EL (cell line): Measurements from ENCODE around the gene VAV1.
"Not testable (repeated sequence)": the region's sequence is repeated elsewhere in the genome, so short reads cannot be mapped to it uniquely, and the experiment has no call there.

Experiments used
- DNase-seq: peaks from one replicate; pipeline ENCODE4 v3.0.0-alpha.2; 2016

Gene VAV1

DNA sequence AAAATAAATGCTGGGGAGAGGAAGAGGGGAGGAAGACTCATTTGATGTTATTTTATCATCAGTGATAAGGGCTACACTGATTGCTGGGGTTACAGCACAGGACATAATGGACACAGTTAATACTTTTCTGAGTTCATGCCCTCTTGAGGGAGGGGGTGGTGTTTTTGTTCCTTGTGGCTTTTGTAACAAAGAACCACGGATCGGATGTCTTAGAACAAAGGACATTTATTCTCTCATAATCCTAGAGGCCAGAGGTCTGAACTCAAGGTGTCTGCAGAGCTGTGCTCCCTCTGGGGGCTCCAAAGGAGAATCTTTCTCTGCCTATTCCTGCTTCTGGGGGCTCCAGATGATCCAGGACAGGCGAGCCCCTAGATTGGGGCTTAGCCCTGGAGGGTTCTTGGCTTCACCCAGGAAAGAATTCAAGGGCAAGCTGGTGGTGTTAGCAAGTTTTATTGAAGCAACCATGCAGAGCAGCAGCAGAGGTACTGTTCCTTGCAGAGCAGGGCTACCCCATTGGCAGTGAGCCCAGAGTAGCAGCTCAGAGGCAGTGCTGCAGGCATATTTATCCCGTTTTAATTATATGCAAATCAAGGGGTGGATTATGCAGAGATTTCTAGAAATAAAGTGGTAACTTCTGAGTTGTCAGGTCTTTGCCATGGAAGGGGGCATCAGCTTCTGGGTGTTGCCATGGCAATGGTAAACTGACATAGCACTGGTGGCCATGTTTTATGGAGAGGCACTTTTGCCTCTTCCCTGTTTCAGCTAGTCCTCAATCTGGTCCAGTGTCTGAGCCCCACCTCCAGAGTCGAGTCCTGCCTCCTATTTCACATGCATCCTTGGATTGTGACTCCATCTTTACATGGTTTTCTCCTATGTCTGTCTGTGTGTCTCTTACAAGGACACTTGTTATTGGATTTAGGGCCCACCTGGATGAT is 18.0 kb downstream of the VAV1 start:
- DNase-seq, result no peak

DNA sequence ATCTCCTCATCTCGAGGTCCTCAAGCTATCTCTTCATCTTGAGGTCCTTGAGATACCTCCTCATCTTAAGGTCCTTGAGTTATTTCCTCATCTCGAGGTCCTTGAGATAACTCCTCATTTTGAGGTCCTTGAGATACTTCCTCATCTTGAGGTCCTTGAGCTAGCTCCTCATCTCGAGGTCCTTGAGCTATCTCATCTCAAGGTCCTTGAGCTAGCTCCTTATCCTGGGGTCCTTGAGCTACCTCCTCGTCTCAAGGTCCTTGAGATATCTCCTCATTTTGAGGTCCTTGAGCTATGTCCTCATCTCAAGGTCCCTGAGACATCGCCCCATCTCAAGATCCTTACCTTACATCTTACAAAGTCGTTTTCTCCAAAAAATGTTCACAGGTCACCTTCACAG is 18.7 kb downstream of the VAV1 start:
- DNase-seq, result no peak

DNA sequence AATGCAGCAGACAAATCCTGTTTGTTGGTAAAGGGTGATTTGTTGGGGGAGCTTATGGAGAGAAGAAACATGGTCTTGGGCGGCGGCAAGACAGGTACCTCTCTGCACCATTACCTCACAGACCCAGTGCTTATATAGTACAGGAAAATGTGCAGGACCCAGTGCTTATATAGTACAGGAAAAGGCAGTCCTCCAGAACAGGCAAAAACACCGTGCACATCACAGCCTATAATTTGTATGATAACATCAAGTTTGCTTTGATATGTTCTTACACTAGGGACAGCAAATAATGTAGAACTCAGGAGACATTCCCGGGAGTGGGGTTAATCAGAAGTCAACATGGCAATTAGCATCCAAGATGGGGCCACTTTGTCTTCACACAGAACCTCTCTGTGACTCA is 20.9 kb downstream of the VAV1 start:
- DNase-seq, result no peak

DNA sequence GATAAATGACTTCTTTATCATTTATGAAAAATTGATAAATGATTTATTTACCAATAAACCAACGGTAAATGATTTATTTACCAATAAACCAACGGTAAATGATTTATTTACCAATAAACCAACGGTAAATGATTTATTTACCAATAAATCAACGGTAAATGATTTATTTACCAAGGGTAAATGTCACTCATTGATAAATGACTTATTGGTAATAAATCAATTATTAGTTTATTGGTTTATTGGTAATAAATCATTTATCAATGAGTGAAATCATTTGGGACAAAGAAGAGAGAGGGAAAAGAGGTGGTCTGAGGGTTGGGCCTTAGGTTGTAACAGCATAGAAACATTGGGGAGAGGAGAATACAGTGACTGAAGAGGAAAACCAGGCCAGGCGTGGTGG is 21.5 kb downstream of the VAV1 start:
- no peak for DNase-seq

DNA sequence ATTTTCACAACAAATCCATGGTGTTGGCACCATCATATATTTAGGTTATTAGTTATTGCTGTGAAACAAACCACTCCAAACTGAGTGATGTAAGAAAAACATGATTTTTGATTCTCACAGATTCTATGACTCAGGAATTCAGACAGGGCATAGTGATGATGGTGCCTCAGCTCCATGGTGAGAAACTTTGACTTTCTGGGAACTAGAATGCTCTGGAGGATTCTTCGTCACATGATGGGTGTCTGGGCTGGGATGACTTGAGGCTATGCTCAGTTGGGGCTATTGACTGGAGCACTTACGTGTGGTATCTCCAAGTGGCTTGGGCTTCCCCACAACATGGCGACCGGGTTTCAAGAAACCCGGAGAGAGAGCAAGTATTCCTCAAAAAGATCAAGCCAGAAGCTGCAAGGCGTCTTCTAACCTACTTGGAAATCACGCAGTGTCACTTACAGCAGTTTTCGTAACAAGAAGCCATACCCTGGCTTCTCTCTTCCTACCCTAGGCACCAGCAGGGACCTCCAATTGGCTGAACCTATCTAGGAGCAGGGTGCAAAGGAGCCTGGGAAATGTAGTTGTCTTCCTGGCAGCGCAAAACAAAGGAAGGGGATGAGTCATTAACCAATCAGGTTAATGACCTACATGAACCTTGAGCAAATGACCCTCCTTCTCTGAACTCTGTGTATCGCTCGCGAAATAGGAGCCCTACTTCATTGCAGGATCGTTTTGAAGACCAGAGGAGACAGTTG is 22.4 kb downstream of the VAV1 start:
- no peak for DNase-seq

DNA sequence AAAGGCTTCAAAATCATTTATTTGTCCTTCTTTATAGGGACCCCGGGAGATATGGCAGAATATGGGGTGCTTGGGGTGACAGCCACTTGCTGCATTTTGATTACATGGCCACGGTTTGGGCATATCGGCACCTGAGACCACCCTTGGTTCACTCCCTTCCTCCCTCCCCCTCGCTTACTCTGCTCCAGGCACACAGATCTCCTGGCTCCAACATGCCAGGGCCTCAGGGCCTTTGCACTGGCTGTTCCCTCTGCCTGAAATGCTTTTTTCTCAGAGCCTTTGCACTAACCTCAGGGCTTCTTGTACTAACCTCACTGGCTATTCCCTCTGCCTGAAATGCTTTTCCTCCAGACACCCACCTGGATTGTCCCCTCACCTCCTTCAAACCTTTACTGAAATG is 23.8 kb downstream of the VAV1 start:
- no peak for DNase-seq

DNA sequence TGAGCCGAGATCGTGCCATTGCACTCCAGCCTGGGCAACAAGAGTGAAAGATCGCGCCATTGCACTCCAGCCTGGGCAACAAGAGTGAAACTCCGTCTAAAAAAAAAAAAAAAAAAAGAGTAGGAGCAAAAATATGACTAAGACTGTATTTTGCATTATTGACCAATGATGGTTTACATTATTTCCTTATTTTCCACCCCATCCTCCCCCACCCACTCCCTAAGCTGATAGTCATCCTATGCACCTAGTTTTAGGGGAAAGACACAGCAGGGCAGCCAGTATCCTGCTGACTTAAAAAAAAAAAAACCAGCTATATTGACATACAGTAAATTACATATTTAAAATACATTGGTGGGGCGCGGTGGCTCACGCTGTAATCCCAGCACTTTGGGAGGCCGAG is 25.1 kb downstream of the VAV1 start:
- no peak for DNase-seq

DNA sequence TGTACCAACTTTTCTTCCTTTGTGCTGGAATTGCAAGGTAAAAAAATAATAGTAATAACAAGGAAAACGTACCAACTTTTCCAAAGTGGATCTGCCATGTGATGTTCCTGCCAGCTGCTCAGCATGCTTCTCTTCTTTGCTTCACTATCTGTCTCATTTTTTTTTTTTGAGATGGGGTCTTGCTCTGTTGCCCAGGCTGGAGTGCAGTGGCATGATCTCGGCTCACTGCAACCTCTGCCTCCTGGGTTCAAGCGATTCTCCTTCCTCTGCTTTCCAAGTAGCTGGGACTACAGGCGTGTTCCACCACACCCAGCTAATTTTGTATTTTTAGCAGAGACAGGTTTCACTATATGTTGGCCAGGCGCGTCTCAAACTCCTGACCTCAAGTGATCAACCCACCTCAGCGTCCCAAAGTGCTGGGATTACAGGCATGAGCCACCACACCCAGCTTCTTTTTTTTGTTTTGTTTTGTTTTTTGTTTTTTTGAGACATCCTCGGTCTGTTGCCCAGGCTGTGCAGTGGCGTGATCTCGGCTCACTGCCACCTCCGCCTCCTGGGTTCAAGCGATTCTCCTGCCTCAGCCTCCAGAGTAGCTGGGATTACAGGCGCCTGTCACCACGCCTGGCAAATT is 27.8 kb downstream of the VAV1 start:
- not testable (repeated sequence) for DNase-seq

DNA sequence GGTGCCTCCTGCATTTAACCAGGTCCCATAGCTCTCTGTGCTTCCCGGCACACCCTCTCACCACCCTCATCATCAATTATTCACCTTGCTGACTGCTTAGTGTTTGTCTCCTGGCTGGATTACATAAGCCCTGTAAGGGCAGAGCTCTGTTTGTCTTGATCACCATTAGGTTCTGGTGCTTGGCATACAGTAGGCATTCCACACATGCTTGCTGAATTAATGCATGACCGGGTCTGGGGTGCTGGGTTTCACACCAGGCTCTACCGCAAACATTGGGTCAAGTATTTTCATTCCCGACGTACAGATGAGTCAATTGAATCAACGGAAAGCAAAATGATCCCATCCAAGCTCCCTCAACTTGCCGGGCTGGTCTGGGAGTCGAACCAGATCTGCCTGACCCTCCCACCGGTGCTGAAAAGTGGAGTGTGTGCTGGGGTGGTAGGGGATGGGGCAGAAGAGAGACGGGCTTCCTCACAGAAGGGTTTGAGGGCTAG is 28.5 kb downstream of the VAV1 start:
- DNase-seq, result peak; percentile 58

DNA sequence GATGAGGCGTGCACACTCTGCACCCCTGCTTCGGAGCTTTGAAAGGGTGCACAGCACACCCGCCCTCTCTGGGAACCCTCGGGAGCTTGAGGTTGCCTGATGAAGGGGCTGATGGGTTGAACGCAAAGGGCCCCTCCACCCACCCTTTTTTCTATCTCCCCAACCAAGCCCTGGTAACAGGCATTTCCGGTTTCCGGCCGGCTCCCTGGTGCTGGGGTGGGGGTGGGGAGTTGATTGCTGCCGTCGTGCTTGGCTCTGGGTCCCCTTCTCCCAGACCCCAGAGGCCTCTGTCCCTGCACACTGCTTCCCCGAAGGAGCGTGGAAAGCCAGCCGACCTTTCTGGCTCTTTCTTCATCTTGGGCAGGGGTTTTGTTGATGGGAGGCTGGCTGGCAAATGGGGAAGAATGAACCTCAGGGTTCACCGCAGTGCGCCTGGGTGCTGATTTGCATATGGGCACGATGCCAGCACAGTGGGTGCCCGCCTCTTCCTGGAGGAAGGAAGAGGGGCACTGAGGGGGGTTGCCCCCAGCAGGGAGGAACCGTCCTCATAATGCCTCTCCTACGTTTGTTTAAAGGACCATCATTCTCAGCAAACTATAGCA is 29.1 kb downstream of the VAV1 start:
- DNase-seq, result peak; percentile 24

DNA sequence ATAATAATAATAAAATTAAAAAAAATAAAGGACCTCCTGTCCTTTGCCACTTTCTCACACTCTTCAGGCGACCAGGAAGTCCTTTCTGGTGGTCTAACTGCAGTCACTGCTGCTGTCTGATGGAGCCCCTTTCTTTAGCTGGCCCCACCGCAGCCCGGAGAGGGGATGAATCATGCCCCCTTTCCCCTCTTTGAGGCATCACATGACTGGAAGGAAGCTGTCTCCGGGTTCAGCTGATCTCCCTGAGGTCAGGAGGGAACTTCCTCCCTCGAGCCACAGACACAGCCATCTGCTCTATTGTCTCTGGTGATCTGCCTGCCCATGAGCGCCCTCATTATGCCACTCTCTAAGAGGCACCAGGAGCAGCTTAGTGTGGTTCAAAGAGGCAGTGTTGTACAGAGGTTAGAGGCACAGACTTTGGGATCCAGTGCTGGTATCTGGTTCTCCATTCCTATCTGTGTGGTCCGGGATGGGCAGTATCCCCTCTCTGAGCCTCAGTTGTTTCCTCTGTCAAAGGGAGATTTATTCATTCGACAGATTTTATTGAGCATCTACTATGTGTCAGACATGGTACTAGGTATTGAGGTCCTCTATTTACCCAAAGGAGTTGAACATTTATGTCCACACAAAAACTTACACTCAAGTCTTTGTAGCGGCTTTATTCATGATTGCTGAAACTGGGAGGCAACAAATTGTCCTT is 30.0 kb downstream of the VAV1 start:
- DNase-seq, result peak; percentile 33

DNA sequence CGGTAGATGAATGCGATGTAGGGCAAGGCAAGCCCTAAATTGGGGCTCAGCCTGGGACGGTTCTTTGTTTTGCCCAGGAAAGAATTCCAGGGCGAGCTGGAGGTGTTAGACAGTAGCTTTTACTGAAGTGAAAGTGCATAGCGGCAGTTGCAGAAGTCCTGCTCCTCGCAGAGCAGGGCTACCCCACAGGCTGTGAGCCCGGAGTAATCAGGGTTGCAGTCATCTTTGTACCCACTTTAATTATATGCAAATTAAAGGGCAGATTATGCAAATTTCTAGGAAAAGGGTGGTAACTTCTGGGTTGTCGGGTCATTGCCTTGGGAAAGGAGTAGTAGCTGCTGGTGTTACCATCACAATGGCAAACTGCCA is 30.5 kb downstream of the VAV1 start:
- DNase-seq, result no peak

DNA sequence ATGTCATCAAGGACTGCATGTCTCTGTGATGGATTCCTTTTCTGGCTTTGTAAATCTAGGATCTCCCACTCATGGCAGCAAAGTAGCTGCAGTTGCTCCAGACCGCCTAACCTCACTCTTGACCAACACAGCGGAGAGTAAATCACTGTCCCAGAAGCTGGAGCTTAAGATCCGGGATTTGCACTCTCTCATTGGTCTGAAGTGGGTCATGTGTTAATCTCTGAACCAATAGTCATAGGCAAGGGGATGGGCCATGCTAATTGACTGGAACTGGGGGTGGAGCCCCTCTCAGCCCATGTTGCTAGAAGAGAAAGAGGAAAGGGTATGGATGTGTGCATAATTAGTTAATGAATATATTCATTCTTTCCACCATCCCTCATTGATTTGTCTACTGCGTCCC is 34.0 kb downstream of the VAV1 start:
- DNase-seq, result no peak

DNA sequence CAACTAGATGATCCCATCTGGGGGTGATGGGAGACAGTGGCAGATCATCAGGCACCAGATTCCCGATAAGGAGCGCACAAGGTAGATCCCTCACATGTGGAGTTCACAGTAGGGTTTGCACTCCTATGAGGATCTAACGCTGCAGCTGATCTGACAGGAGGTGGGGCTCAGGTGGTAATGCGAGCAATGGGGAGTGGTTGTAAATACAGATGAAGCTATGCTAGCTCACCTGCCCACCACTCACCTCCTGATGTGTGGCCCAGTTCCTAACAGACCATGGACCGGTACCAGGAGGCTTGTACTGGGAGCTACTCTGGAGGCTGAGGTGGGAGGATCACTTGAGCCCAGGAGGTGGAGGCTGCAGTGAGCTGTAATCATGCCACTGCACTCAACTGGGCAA is 34.8 kb downstream of the VAV1 start:
- no peak for DNase-seq

DNA sequence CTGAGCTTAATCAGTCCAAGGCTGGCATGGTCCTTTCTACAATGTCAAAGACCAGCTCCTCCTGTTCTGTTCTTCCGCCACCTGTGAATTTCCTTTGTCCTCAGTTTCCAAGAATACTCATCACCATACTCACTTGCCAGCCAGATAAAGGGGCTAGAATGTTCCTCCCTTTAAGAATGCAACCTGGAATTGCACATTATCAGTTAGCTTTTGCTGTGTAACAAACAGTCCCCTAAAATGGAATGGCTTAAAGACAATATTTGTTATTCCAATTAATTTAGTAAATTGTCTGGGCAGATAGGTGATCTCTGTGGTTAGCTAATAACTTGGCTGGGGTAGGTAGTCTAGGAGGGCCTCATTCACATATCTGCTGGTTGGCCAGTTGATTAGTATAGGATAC is 36.0 kb downstream of the VAV1 start:
- no peak for DNase-seq

DNA sequence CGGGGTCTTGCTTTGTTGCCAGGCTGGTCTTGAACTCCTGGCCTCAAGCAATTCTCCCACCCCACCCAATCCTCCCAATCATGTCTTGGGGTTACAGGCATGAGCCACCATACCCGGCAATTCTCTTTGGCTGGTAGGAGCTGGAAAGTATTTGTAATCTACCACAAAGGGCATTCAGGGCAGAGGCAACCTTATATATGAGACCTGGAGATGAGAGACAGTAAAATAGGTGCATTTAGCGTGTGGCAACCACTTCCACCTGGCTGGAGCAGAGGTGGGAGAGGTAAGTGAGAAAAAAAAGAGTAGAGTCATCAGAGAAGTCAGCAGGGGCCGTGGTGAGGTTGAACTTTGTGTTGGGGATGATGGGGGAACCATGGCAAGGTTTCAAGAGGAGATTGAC is 36.8 kb downstream of the VAV1 start:
- DNase-seq, result no peak

DNA sequence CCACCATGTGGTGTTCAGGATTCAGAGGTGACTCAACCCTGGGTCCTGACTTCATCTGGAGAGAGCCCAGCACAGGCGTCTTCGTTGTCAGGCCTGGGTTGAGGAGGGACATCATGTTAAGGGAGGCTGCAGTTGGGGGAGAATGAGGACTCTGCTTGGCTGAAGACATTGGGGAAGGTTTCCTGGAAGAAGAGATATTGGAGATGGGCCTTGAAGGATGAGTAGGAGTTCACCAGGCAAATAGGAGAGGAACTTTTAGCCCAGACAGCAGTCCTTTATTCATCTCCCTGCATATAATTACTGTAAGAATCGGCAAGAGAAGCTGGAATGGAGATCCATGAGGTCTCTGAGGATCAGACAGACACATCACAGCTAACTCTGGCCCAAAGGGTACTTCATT is 38.9 kb downstream of the VAV1 start:
- DNase-seq, result no peak

DNA sequence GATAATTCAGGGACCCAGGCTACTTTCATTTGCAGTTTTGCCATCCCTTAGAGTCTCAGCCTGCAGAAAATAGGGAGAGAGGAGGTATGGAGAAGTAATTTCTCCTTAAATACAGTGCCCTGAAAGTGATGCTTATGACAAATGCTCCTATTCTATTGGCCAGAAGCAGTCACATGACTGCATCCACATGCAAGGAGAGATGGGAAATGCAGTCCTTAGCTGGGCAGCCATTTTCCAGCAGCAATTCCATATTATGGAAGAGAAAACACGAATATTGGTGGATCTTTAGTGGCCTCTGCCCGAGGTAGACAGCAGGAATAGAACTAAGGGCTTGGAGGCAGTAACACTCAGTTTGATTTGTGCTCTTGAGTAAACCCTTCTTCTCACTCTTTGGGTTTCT is 39.4 kb downstream of the VAV1 start:
- peak; percentile 72 for DNase-seq

DNA sequence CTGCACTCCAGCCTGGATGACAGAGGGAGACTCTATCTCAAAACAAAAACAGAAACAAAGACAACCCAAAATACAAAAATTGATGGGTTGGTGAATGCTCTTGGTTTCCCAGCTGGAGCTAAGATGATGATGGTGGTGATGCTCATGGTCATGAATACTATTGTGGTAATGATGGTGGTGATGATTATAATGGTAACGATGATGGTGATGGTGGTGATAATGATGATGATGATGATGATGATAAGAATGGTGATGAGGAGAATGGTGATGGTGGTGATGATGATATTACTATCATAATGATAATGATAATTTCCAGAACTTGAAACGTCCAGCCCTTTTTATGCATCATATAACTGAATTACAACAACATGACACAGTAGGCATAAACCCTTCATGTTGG is 40.1 kb downstream of the VAV1 start:
- DNase-seq, result no peak

DNA sequence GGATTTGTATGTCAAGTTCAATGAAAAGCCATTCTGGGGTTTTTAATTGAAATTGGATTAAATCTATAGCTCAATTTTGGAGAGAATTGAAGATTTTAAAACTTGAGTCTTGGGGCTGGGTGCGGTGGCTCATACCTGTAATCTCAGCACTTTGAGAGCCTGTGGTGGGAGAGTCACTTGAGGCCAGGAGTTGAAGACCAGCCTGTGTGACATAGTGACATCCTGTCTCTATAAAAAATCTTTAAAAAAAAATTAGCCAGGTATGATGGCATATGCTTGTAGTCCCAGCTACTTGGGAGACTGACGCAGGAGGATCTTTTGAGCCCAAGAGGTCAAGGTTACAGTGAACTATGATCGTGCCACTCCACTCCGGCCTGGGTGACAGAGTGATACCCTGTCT is 41.2 kb downstream of the VAV1 start:
- DNase-seq, result no peak

DNA sequence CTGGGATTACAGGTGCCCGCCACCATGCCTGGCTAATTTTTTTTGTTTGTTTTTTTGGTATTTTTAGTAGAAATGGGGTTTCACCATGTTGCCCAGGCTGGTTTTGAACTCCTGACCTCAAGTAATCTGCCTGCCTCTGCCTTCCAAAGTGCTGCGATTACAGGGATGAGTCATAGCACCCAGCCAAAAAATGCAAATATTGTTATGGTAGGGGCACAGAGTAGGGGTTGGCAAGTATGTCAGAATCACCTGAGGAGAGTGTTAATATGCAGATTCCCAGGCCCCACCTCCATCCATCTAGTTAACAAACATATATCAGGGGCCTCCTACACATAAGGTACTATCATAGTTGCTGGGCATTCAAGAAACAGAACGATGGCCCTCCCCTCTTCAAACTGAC is 44.7 kb downstream of the VAV1 start:
- no peak for DNase-seq

DNA sequence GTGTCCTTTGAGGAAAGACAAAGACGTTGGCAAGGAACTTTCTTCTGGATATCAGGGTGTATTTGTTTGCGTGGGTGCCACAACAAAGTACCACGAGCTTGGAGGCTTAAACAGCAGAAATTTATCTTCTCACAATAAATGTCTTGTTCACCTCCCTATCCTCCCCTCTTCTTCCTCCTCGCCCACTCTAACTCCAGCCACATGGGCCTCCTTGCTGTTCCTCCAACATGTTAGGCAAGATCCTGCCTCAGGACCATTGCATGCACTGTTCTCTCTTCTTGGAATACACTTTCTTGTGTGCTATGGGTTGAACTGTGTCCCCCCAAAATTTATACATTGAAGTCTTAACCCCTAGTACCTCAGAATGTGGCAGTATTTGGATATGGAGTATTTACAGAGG is 45.7 kb downstream of the VAV1 start:
- no peak for DNase-seq

DNA sequence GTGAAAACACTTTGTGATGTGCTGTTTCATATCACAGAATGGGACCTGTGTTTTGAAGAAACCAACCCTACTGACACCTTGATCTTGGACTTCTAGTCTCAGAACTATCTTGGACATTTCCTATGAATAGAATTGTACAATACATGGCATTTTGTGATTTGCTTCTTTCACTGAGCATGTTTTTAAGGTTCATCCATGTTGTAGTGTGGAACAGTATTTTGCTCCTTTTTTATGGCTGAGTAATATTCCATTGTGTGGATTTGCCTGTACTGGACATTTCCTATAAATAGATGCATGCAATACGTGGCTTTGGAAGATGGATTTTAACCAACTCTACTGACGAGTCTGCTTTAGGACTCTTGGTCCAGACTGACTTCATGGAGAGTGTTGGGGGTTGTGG is 46.8 kb downstream of the VAV1 start:
- no peak for DNase-seq
